GM10847 (cell line): ENCODE results near the gene PRF1.

Experiments used
- POLR2A ChIP-seq: IDR thresholded peaks from 2 replicates; pipeline ENCODE4 v1.6.1; 2011; ENCODE audit not compliant: insufficient read length; ENCODE audit errors: extremely low read depth

The PRF1 gene

GRCh38 chr10:70561070-70561469 lies 41.5 kb downstream of the PRF1 start:
- no peak for TF ChIP-seq POLR2A

GRCh38 chr10:70560511-70560941 lies 42.0 kb downstream of the PRF1 start:
- TF ChIP-seq POLR2A = no peak

GRCh38 chr10:70559861-70560260 lies 42.7 kb downstream of the PRF1 start:
- TF ChIP-seq POLR2A = no peak

GRCh38 chr10:70558871-70559810 lies 43.4 kb downstream of the PRF1 start:
- no peak for TF ChIP-seq POLR2A

DNA sequence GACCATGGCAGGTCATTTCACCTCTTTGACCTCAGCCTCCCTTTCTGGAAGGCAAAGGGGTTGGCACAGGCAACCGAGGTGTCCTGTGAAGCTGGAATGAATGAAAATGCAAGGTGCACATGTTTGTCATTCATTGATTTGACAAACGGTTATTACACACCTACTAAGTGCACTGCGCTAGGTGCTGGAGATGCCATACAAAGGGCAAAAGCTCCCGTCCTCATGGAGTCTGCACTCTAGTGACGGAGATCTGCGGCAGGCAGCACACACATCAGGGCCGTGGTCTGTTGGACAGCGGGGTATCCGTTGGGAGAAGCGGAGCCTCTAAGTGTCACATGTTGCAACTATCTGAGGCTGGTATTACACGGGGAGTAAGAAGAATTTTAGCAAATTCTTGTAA lies 44.2 kb downstream of the PRF1 start:
- no peak for TF ChIP-seq POLR2A

DNA sequence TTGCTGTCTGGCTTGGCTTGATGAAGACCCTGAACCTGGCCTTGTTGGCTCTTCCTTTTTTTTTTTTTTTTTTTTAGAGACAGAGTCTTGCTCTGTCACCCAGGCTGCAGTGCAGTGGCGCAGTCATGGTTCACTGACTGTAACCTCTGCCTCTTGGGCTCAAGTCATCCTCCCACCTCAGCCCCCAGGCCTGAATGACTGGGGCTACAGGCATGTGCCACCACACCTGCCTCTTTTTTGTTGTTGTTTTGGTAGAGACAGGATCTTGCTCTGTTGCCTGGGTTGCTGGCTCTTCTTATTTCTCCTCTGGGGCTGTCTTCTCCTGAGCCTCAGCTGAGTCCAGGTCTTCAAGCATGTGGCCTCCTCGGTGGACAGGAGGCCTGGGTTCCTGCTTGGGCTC lies 44.7 kb downstream of the PRF1 start:
- no peak for TF ChIP-seq POLR2A

- no peak for TF ChIP-seq POLR2A
These were observed 45.3 kb downstream of the PRF1 start for GRCh38 chr10:70557086-70557845.

GRCh38 chr10:70555371-70555770 lies 47.2 kb downstream of the PRF1 start:
- TF ChIP-seq POLR2A = no peak

DNA sequence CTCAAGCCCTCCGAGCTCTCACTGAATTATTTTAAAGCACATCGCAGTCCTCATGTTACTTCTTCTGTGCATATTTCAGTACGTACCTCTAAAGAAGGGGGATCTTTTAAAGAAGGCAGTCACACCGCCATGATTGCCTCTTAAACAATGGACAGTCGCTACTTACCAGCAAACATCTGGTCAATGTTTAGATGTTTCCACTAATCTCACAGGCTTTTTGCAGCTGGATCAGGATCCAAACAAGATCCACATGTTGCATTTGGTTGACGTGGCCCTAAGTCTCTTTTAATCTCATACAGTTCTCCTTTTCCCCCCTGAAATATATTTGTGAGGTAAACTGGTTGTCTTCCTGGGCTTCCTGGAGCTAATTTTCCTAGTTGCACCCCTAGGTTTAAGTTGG lies 50.0 kb downstream of the PRF1 start:
- no peak for TF ChIP-seq POLR2A

GRCh38 chr10:70551971-70552422 lies 50.5 kb downstream of the PRF1 start:
- no peak for TF ChIP-seq POLR2A

DNA sequence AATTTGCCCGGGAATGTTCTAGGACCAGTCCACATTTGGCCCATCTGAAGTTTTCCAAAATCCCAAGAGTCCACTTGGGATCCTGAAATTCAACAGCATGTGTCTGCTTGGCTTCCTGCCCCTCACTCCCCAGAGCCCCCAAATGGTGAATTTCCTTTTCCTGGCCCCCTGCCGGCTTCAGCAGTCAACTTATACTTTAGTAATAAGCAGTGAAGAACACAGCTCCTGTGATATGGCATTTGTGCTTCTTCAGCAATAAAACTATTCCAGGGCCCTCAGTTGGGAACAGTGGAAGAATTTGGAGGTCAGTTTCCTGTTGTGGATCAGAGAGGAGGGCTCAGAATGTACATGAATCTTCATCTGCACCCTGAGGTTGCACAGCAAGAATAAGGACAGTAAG lies 51.1 kb downstream of the PRF1 start:
- TF ChIP-seq POLR2A = no peak

DNA sequence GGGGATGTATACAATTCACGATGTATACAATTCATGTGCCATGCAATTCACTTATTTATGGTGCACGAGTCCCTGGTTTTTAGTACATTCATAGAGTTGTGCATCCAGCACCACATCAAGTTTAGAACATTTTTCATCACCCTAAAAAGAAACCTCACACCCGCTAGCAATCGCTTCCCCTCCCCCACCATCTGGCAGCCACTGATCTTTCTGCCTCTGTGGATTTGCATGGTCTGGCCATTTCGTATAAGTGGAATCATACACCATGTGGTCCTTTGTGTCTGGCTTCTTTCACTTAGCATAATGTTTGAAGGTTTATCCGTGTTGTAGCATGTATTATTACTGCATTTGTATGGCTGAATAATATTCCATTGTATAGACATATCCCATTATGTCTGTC lies 52.1 kb downstream of the PRF1 start:
- TF ChIP-seq POLR2A = no peak

GRCh38 chr10:70549962-70550458 lies 52.5 kb downstream of the PRF1 start:
- no peak for TF ChIP-seq POLR2A

- TF ChIP-seq POLR2A = no peak
These were observed 53.1 kb downstream of the PRF1 start for GRCh38 chr10:70549351-70549961.
